Thymus (tissue), 11 donors: ENCODE data around the gene NFE2L3. TPM values are rescaled to one million over a fixed set of nuclear protein-coding genes. Genes with fewer than 3 reads are reported as not detected.
"Not testable (repeated sequence)": the region's sequence is repeated elsewhere in the genome, so short reads cannot be mapped to it uniquely, and the experiment has no call there.

ENCODE experiments used
- DNase-seq, 9 donors: peaks; one replicate each; pipeline ENCODE4 v3.0.0-alpha.2; 2013; ENCODE audit warnings: low spot score in 9 of 9, low read depth in 6 of 9, missing footprints in 1 of 9
- H3K27ac ChIP-seq, 2 donors: one replicate each; pipeline ENCODE4 v1.5.1; 2013; ENCODE audit warnings: control low read depth in 1 of 2, low read depth in 1 of 2, low read length in 1 of 2, mild to moderate bottlenecking in 1 of 2, moderate library complexity in 1 of 2
- H3K27me3 ChIP-seq, 2 donors: one replicate each; pipeline ENCODE4 v1.5.1; 2013; ENCODE audit warnings: low read length in 1 of 2; ENCODE audit not compliant: control insufficient read depth in 2 of 2, insufficient read depth in 1 of 2
- H3K36me3 ChIP-seq, 2 donors: one replicate each; pipeline ENCODE4 v1.5.1; 2013; ENCODE audit warnings: low read length in 1 of 2, mild to moderate bottlenecking in 1 of 2, moderate library complexity in 1 of 2; ENCODE audit not compliant: control insufficient read depth in 2 of 2, insufficient read depth in 2 of 2
- H3K4me1 ChIP-seq, 2 donors: one replicate each; pipeline ENCODE4 v1.5.1; 2013; ENCODE audit warnings: low read length in 2 of 2; ENCODE audit not compliant: control insufficient read depth in 2 of 2, insufficient read depth in 2 of 2
- H3K4me3 ChIP-seq, 2 donors: one replicate each; pipeline ENCODE4 v1.5.1; 2013; ENCODE audit warnings: low read length in 2 of 2, control low read depth in 1 of 2, mild to moderate bottlenecking in 1 of 2
- H3K9me3 ChIP-seq, 2 donors: one replicate each; pipeline ENCODE4 v1.5.1; 2013; ENCODE audit warnings: low read length in 1 of 2, mild to moderate bottlenecking in 1 of 2; ENCODE audit not compliant: control insufficient read depth in 2 of 2, insufficient read depth in 1 of 2
- WGBS: extraction: QIAGEN DNeasy Blood & Tissue Kit; methylation state at CpG from one replicate; pipeline ENCODE4 v1.1.7; 2013; 5-methylcytosine and 5-hydroxymethylcytosine counted together
- polyA plus RNA-seq: library from polyadenylated mRNA; stranded (reverse); fragments of 200-250 nt; gene quantifications from one replicate; pipeline ENCODE4 v1.2.3, GENCODE V29; 2013
- total RNA-seq: library from RNA; stranded (reverse); fragments of 120-200 nt; gene quantifications from one replicate; pipeline ENCODE4 v1.2.4, GENCODE V29; 2013
- donor health status: healthy.

The NFE2L3 gene
- total and polyA plus RNA-seq, 2 donors = 12.0 to 39.3 TPM

GRCh38 chr7:26184281-26185101 is 32.5 kb downstream of the NFE2L3 start:
- not testable (repeated sequence) for H3K27ac ChIP-seq, DNase-seq, H3K27me3 ChIP-seq, H3K4me3 ChIP-seq, H3K9me3 ChIP-seq, H3K4me1 ChIP-seq
- H3K36me3 ChIP-seq = peaks cover 7 to 30% of the 10 kb centered on the region in 2 donors
- 96% methylated on average over 4 of the region's 4 CpGs for whole genome bisulfite sequencing

- no peaks in the 10 kb centered on the region for H3K4me1 ChIP-seq
- no peak overlapping the region for H3K4me3 ChIP-seq
- WGBS = 95% methylated on average over 10 of the region's 10 CpGs
- H3K36me3 ChIP-seq = peaks cover 7 to 36% of the 10 kb centered on the region in 2 donors
- H3K27me3 ChIP-seq = no peaks in the 10 kb centered on the region
- no peaks in the 10 kb centered on the region for H3K9me3 ChIP-seq
- no peak for DNase-seq
- no peak overlapping the region for H3K27ac ChIP-seq
Observed at GRCh38 chr7:26185131-26185843, 33.3 kb downstream of the NFE2L3 start.

GRCh38 chr7:26185844-26186180 is 33.8 kb downstream of the NFE2L3 start:
- H3K4me1 ChIP-seq = no peaks in the 10 kb centered on the region
- DNase-seq = no peak

GRCh38 chr7:26186364-26187311 is 34.6 kb downstream of the NFE2L3 start:
- H3K27me3 ChIP-seq = no peaks in the 10 kb centered on the region
- peaks cover 12 to 49% of the 10 kb centered on the region in 2 donors for H3K36me3 ChIP-seq
- H3K4me3 ChIP-seq = no peak overlapping the region
- no peaks in the 10 kb centered on the region for H3K9me3 ChIP-seq
- no peak overlapping the region for H3K27ac ChIP-seq
- no peak for DNase-seq
- no peaks in the 10 kb centered on the region for H3K4me1 ChIP-seq
- 97% methylated on average over 5 of the region's 5 CpGs for WGBS

More at GRCh38 chr7:26185844-26186180, 33.8 kb downstream of the NFE2L3 start:
- peaks cover 7 to 41% of the 10 kb centered on the region in 2 donors for H3K36me3 ChIP-seq
- no peak overlapping the region for H3K27ac ChIP-seq
- WGBS = 100% methylated on average over 1 of the region's 1 CpG
- no peaks in the 10 kb centered on the region for H3K27me3 ChIP-seq
- H3K9me3 ChIP-seq = no peaks in the 10 kb centered on the region
- no peak overlapping the region for H3K4me3 ChIP-seq

- Histone ChIP-seq H3K4me1 (no peaks in the 10 kb centered on the region), H3K36me3 (peaks cover 17 to 59% of the 10 kb centered on the region in 2 donors)
Observed at GRCh38 chr7:26187380-26188205, 35.6 kb downstream of the NFE2L3 start.

GRCh38 chr7:26188206-26188956 is 36.4 kb downstream of the NFE2L3 start:
- H3K9me3 ChIP-seq = no peaks in the 10 kb centered on the region
- no peak overlapping the region for H3K27ac ChIP-seq
- no peaks in the 10 kb centered on the region for H3K27me3 ChIP-seq
- H3K4me3 ChIP-seq = no peak overlapping the region
- 97% methylated on average over 9 of the region's 9 CpGs for WGBS
- DNase-seq = no peak
- no peaks in the 10 kb centered on the region for H3K4me1 ChIP-seq
- H3K36me3 ChIP-seq = peaks cover 22 to 67% of the 10 kb centered on the region in 2 donors

More at GRCh38 chr7:26187380-26188205, 35.6 kb downstream of the NFE2L3 start:
- Histone ChIP-seq H3K4me3 (no peak overlapping the region), H3K9me3 (no peaks in the 10 kb centered on the region), H3K27me3 (no peaks in the 10 kb centered on the region), H3K27ac (no peak overlapping the region)
- WGBS = 95% methylated on average over 11 of the region's 11 CpGs
- no peak for DNase-seq

GRCh38 chr7:26188957-26189541 is 37.1 kb downstream of the NFE2L3 start:
- H3K27ac ChIP-seq = no peak overlapping the region
- H3K36me3 ChIP-seq = peaks cover 29 to 73% of the 10 kb centered on the region in 2 donors

More at GRCh38 chr7:26188957-26189541, 37.1 kb downstream of the NFE2L3 start:
- no peak for DNase-seq
- Histone ChIP-seq H3K9me3 (no peaks in the 10 kb centered on the region), H3K4me3 (no peak overlapping the region), H3K4me1 (peaks cover 0 to under 1% of the 10 kb centered on the region in 2 donors), H3K27me3 (no peaks in the 10 kb centered on the region)
- 95% methylated on average over 3 of the region's 3 CpGs for WGBS
